GM12878 (cell line): ENCODE measurements around the gene NF1. TPM values are rescaled to one million over a fixed set of nuclear protein-coding genes. Genes with fewer than 3 reads are reported as not detected.

Source experiments
- BHLHE40 ChIP-seq, 2 experiments: fragments of 450-650 bp in 1 of 2; IDR thresholded peaks; 2 replicates each; pipeline ENCODE4 v1.6.1; 2011 to 2017; ENCODE audit warnings: low read depth in 2 of 2, borderline replicate concordance in 1 of 2, improper control_type of control experiment in 1 of 2, low read length in 1 of 2, mild to moderate bottlenecking in 1 of 2
- CBFB ChIP-seq: IDR thresholded peaks from 2 replicates; pipeline ENCODE4 v1.6.1; 2016; ENCODE audit warnings: antibody characterized with exemption, low read depth
- CBX3 ChIP-seq: fragments of 200-600 bp; sonication (generic); IDR thresholded peaks from 2 replicates; pipeline ENCODE4 v1.6.1; 2016; ENCODE audit warnings: low read depth, borderline replicate concordance
- CREM ChIP-seq: IDR thresholded peaks from 2 replicates; pipeline ENCODE4 v1.6.1; 2014; ENCODE audit warnings: antibody characterized with exemption, low read depth
- E2F4 ChIP-seq: IDR thresholded peaks from 2 replicates; pipeline ENCODE4 v1.6.1; 2012; ENCODE audit warnings: low read depth, low read length, improper control_type of control experiment
- ETV6 ChIP-seq, 2 experiments: fragments of 450-650 bp in 1 of 2; IDR thresholded peaks in 1 of 2; conservative IDR thresholded peaks in 1 of 2; 2 replicates each; pipeline ENCODE4 v1.6.1; 2014; ENCODE audit warnings: antibody characterized with exemption in 1 of 2, borderline replicate concordance in 1 of 2, low read depth in 1 of 2, mild to moderate bottlenecking in 1 of 2, moderate library complexity in 1 of 2
- FOXM1 ChIP-seq: IDR thresholded peaks from 2 replicates; pipeline ENCODE4 v1.6.1; 2012; ENCODE audit warnings: low read depth, mild to moderate bottlenecking, inconsistent platforms, low read length, moderate library complexity
- GABPA ChIP-seq: IDR thresholded peaks from 2 replicates; pipeline ENCODE4 v1.6.1; 2014; ENCODE audit warnings: antibody characterized with exemption, low read depth, mild to moderate bottlenecking, inconsistent platforms
- HCFC1 ChIP-seq: fragments of 150-350 bp; IDR thresholded peaks from 2 replicates; pipeline ENCODE4 v1.6.1; 2014; ENCODE audit warnings: low read length
- HDAC6 ChIP-seq: fragments of 200-600 bp; sonication (generic); IDR thresholded peaks from one replicate; pipeline ENCODE4 v1.8.0; 2017; ENCODE audit warnings: antibody characterized with exemption; ENCODE audit not compliant: unreplicated experiment
- IKZF2 ChIP-seq, 2 experiments: fragments of 450-650 bp; IDR thresholded peaks; 2 replicates each; pipeline ENCODE4 v1.6.1; 2017; ENCODE audit warnings: mild to moderate bottlenecking in 2 of 2, moderate library complexity in 2 of 2
- MYB ChIP-seq: fragments of 150-350 bp; IDR thresholded peaks from 2 replicates; pipeline ENCODE4 v1.6.1; 2014; ENCODE audit warnings: mild to moderate bottlenecking, low read depth, low read length, borderline replicate concordance
- NR2C1 ChIP-seq: fragments of 450-650 bp; IDR thresholded peaks from 2 replicates; pipeline ENCODE4 v1.6.1; 2017; ENCODE audit warnings: antibody characterized with exemption, mild to moderate bottlenecking, moderate library complexity
- RELB ChIP-seq: fragments of 450-650 bp; IDR thresholded peaks from 2 replicates; pipeline ENCODE4 v1.6.1; 2017; ENCODE audit warnings: low read depth, mild to moderate bottlenecking, moderate library complexity
- RUNX3 ChIP-seq: IDR thresholded peaks from 2 replicates; pipeline ENCODE4 v1.6.1; 2012; ENCODE audit warnings: low read length, inconsistent platforms
- SUPT20H ChIP-seq: IDR thresholded peaks from 2 replicates; pipeline ENCODE4 v1.6.1; 2011; ENCODE audit warnings: low read depth, mild to moderate bottlenecking, low read length, moderate library complexity, borderline replicate concordance; ENCODE audit not compliant: control insufficient read depth
- YBX1 ChIP-seq: fragments of 450-650 bp; IDR thresholded peaks from 2 replicates; pipeline ENCODE4 v1.6.1; 2016; ENCODE audit warnings: antibody characterized with exemption
- ZBTB11 ChIP-seq: fragments of 450-650 bp; formaldehyde crosslinking; IDR thresholded peaks from 2 replicates; pipeline ENCODE4 v1.5.0; 2022; ENCODE audit warnings: mild to moderate bottlenecking, missing genetic modification characterization
- ZNF384 ChIP-seq: IDR thresholded peaks from 2 replicates; pipeline ENCODE4 v1.6.1; 2012; ENCODE audit warnings: low read depth, mild to moderate bottlenecking, low read length, improper control_type of control experiment, borderline replicate concordance
- polyA plus RNA-seq, 11 experiments: library from polyadenylated mRNA; depleted of rRNA in 4 of 11; unstranded in 6 of 11; stranded (reverse) in 5 of 11; fragments of >200 nt; fragmentation: Nextera tagmentation in 4 of 11; fragmentation: Illumina TruSeq in 1 of 11; extraction: Ambion mirVana in 4 of 11; extraction: Trizol in 1 of 11; gene quantifications; 1 replicate in 1 of 11; 2 replicates in 10 of 11; pipeline versions ENCODE4 v1.2.1 to v1.2.3, GENCODE V29; 2011 to 2016; ENCODE audit warnings: inconsistent platforms in 2 of 11, missing spikeins in 2 of 11, low read depth in 1 of 11
- total RNA-seq, 4 experiments: library from RNA; depleted of rRNA in 3 of 4; stranded (reverse); fragments of >200 nt in 3 of 4; fragmentation: Illumina TruSeq in 1 of 4; extraction: Trizol in 1 of 4; gene quantifications; 2 replicates each; pipeline versions ENCODE4 v1.2.1 to v1.2.3, GENCODE V29; 2013 to 2021
- TF ChIP-seq, protein P1 (sequence below): fragments of 450-650 bp; IDR thresholded peaks from 2 replicates; pipeline ENCODE4 v1.6.1; 2017; ENCODE audit warnings: mild to moderate bottlenecking, moderate library complexity

NF1 gene
- total and polyA plus RNA-seq, 10 of the 15 experiments (the other 5 are each of a cell fraction or from before 2014, with no cell fraction given), result 2.5 to 31.8 (median 16.6) TPM

DNA sequence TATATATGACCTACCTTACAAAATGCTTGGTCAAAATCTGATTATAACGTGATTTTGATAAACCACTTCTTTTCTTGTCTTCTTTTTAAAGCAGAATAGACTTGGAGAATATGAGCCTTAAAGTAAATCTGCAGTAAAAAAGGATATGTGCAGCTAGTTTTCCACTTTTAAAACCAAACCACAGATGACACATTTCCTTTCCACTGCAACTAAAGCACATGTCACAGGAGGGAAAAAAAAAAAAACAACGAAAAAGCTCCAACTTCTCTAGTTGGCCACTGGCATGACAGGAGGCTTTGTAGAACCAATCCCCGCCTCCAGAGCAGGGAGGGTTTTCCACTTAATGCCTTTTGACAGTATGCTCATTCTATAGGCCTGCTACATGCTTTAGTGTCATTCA, 226.7 kb downstream of the NF1 start, which contains the start of gene EVI2A (continued):
- peak; percentile 53; the same call in 1 of the 2 replicates for TF ChIP-seq RELB
- peak; percentile 40; the same call in 1 of the 2 replicates for TF ChIP-seq FOXM1
- TF ChIP-seq BHLHE40 (IDR thresholded peaks at IDR 0.05; ENCODE audit: borderline replicate concordance in 1 of 2, low read depth in 2 of 2, low read length in 1 of 2), result peak in 1 of 2 experiments; percentile 23; a peak in 1 of 4 replicates
- peak; percentile 93 for TF ChIP-seq RUNX3
- peak in 1 of 2 experiments; percentile 25 for TF ChIP-seq IKZF2 (IDR thresholded peaks at IDR 0.05)
- TF ChIP-seq E2F4, result no peak
- no peak for TF ChIP-seq ETV6 (conservative IDR thresholded peaks at IDR 0.05 in 1 of 2, IDR thresholded peaks at IDR 0.05 in 1 of 2; ENCODE audit: borderline replicate concordance in 1 of 2, low read depth in 1 of 2)
- TF ChIP-seq GABPA, result no peak
- TF ChIP-seq SUPT20H, result no peak
- TF ChIP-seq ZNF384, result peak; percentile 94
- peak; percentile 62 for TF ChIP-seq CREM
- no peak for TF ChIP-seq CBX3
- no peak for TF ChIP-seq ZBTB11 (CRISPR knock-in tag)
- TF ChIP-seq HDAC6, result no peak
- no peak for TF ChIP-seq NR2C1
- no peak for TF ChIP-seq MYB
- 0 out of 2 replicates have a peak, but pooled peaks have one; percentile 55 for TF ChIP-seq CBFB
- TF ChIP-seq, protein P1, sequence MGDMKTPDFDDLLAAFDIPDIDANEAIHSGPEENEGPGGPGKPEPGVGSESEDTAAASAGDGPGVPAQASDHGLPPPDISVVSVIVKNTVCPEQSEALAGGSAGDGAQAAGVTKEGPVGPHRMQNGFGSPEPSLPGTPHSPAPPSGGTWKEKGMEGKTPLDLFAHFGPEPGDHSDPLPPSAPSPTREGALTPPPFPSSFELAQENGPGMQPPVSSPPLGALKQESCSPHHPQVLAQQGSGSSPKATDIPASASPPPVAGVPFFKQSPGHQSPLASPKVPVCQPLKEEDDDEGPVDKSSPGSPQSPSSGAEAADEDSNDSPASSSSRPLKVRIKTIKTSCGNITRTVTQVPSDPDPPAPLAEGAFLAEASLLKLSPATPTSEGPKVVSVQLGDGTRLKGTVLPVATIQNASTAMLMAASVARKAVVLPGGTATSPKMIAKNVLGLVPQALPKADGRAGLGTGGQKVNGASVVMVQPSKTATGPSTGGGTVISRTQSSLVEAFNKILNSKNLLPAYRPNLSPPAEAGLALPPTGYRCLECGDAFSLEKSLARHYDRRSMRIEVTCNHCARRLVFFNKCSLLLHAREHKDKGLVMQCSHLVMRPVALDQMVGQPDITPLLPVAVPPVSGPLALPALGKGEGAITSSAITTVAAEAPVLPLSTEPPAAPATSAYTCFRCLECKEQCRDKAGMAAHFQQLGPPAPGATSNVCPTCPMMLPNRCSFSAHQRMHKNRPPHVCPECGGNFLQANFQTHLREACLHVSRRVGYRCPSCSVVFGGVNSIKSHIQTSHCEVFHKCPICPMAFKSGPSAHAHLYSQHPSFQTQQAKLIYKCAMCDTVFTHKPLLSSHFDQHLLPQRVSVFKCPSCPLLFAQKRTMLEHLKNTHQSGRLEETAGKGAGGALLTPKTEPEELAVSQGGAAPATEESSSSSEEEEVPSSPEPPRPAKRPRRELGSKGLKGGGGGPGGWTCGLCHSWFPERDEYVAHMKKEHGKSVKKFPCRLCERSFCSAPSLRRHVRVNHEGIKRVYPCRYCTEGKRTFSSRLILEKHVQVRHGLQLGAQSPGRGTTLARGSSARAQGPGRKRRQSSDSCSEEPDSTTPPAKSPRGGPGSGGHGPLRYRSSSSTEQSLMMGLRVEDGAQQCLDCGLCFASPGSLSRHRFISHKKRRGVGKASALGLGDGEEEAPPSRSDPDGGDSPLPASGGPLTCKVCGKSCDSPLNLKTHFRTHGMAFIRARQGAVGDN, result peak; percentile 49; the same call in 1 of the 2 replicates
- no peak for TF ChIP-seq YBX1
- TF ChIP-seq HCFC1, result no peak
